ENCODE results near the gene STAB1.
"Not testable (repeated sequence)": the region's sequence is repeated elsewhere in the genome, so short reads cannot be mapped to it uniquely, and the experiment has no call there.

STAB1 gene

GRCh38 chr3:52521488-52521824 is 26.3 kb downstream of the STAB1 start:
- Histone ChIP-seq H3K27ac (ENCODE audit: low read depth, low read length, severe bottlenecking) (no peak overlapping the region), H3K4me1 (ENCODE audit: control insufficient read depth, insufficient read depth, low read length, poor library complexity, severe bottlenecking) (no peaks in the 10 kb centered on the region), H3K36me3 (ENCODE audit: control insufficient read depth, insufficient read depth, low read length) (peaks cover 29% of the 10 kb centered on the region), H3K4me3 (ENCODE audit: extremely low read depth, insufficient read depth, low read length, poor library complexity, severe bottlenecking) (no peak overlapping the region), H3K9me3 (ENCODE audit: control insufficient read depth, low read length) (no peaks in the 10 kb centered on the region)
- WGBS, 2 experiments (ENCODE audit: insufficient coverage in 2 of 2), result 91 to 93% methylated on average over 6 of the region's 8 CpGs

DNA sequence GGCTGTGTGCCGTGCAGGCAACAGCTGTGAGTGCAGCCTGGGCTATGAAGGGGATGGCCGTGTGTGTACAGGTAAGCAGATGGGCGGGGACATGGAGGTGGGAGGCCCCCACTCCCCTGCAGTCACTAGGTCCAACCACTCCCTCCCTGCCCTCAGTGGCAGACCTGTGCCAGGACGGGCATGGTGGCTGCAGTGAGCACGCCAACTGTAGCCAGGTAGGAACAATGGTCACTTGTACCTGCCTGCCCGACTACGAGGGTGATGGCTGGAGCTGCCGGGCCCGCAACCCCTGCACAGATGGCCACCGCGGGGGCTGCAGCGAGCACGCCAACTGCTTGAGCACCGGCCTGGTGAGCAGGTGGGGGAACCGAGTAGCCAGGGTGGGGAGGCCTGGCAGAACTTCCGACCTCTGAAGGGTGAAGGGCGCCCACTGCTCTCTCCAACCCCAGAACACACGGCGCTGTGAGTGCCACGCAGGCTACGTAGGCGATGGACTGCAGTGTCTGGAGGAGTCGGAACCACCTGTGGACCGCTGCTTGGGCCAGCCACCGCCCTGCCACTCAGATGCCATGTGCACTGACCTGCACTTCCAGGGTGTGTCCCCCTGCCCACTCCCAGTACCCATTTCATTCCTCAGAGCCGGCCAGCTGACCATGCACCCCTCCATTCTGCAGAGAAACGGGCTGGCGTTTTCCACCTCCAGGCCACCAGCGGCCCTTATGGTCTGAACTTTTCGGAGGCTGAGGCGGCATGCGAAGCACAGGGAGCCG is 26.9 kb downstream of the STAB1 start:
- Histone ChIP-seq H3K27ac (ENCODE audit: low read depth, low read length, severe bottlenecking) (no peak overlapping the region), H3K4me1 (ENCODE audit: control insufficient read depth, insufficient read depth, low read length, poor library complexity, severe bottlenecking) (no peaks in the 10 kb centered on the region), H3K36me3 (ENCODE audit: control insufficient read depth, insufficient read depth, low read length) (peaks cover 34% of the 10 kb centered on the region), H3K4me3 (ENCODE audit: extremely low read depth, insufficient read depth, low read length, poor library complexity, severe bottlenecking) (no peak overlapping the region), H3K9me3 (ENCODE audit: control insufficient read depth, low read length) (no peaks in the 10 kb centered on the region)
- WGBS, 2 experiments (ENCODE audit: insufficient coverage in 2 of 2), result 96 to 98% methylated on average over 29 to 31 of the region's 33 CpGs

- 91 to 94% methylated on average over 13 to 14 of the region's 14 CpGs for WGBS, 2 experiments (ENCODE audit: insufficient coverage in 2 of 2)
- H3K36me3 ChIP-seq (ENCODE audit: control insufficient read depth, insufficient read depth, low read length), result peaks cover 41% of the 10 kb centered on the region
- H3K4me3 ChIP-seq (ENCODE audit: extremely low read depth, insufficient read depth, low read length, poor library complexity, severe bottlenecking), result no peak overlapping the region
Measured at GRCh38 chr3:52522651-52523251, 27.6 kb downstream of the STAB1 start.

GRCh38 chr3:52523386-52524257 is 28.5 kb downstream of the STAB1 start:
- Histone ChIP-seq H3K4me1 (ENCODE audit: control insufficient read depth, insufficient read depth, low read length, poor library complexity, severe bottlenecking) (no peaks in the 10 kb centered on the region), H3K36me3 (ENCODE audit: control insufficient read depth, insufficient read depth, low read length) (peaks cover 50% of the 10 kb centered on the region), H3K4me3 (ENCODE audit: extremely low read depth, insufficient read depth, low read length, poor library complexity, severe bottlenecking) (no peak overlapping the region), H3K9me3 (ENCODE audit: control insufficient read depth, low read length) (no peaks in the 10 kb centered on the region), H3K27ac (ENCODE audit: low read depth, low read length, severe bottlenecking) (no peak overlapping the region)
- WGBS, 2 experiments (ENCODE audit: insufficient coverage in 2 of 2), result 97 to 99% methylated on average over 16 to 23 of the region's 26 CpGs

More at GRCh38 chr3:52522651-52523251, 27.6 kb downstream of the STAB1 start:
- Histone ChIP-seq H3K27ac (ENCODE audit: low read depth, low read length, severe bottlenecking) (no peak overlapping the region), H3K9me3 (ENCODE audit: control insufficient read depth, low read length) (no peaks in the 10 kb centered on the region), H3K4me1 (ENCODE audit: control insufficient read depth, insufficient read depth, low read length, poor library complexity, severe bottlenecking) (no peaks in the 10 kb centered on the region)

- Histone ChIP-seq H3K27ac (ENCODE audit: low read depth, low read length, severe bottlenecking) (no peak overlapping the region), H3K4me3 (ENCODE audit: extremely low read depth, insufficient read depth, low read length, poor library complexity, severe bottlenecking) (no peak overlapping the region), H3K9me3 (ENCODE audit: control insufficient read depth, low read length) (no peaks in the 10 kb centered on the region), H3K36me3 (ENCODE audit: control insufficient read depth, insufficient read depth, low read length) (peaks cover 56% of the 10 kb centered on the region), H3K4me1 (ENCODE audit: control insufficient read depth, insufficient read depth, low read length, poor library complexity, severe bottlenecking) (no peaks in the 10 kb centered on the region)
- 98% methylated on average over 16 to 18 of the region's 18 CpGs for WGBS, 2 experiments (ENCODE audit: insufficient coverage in 2 of 2)
Measured at GRCh38 chr3:52524258-52524751, 29.2 kb downstream of the STAB1 start.

DNA sequence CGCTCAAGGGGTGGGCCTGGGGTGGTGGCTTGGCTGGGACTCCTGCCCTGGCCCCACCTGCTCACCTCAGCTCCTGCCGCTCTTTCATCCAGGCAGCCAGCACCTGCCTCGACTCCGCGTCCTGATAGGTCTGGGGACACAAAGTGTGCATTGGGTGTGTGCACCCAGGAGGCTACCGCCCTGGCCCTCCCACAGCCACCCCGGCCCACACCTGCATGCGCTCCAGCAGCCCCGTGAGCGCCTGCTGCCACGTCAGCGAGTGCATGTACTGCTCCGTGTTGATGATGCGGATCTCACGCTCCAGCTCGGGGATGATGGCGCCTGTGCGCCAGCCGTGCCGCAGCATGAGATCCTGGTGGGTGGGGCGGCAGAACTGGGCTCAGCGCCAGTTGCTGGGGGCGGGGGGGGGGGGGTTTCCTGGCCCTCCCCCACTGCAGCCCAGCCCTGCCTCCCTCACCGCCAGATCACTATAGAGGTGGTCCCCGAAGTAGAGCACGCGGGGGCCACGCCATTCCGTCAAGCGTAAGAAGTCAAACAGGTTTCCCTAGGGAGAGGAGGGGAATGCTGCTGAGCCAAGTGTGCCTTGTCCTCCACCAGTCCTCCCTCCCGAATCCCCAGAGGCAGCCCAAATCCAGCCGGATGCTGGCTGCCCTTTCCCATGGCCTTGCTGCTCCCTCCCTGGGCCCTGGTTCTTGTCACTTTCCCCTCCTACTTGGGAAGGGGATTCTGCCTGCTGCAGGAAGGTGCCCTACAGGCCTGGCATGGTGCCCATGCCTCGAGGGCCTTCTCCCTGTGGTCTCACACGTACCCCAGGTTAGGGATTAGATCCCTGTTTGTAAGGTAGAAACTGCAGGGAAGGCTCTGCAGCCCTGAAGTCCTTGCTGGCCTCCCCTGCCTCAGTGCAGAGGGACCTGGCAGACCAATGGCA is 29.9 kb downstream of the STAB1 start:
- no peaks in the 10 kb centered on the region for H3K4me1 ChIP-seq (ENCODE audit: control insufficient read depth, insufficient read depth, low read length, poor library complexity, severe bottlenecking)
- peaks cover 64% of the 10 kb centered on the region for H3K36me3 ChIP-seq (ENCODE audit: control insufficient read depth, insufficient read depth, low read length)
- no peak overlapping the region for H3K27ac ChIP-seq (ENCODE audit: low read depth, low read length, severe bottlenecking)
- no peak overlapping the region for H3K4me3 ChIP-seq (ENCODE audit: extremely low read depth, insufficient read depth, low read length, poor library complexity, severe bottlenecking)
- no peaks in the 10 kb centered on the region for H3K9me3 ChIP-seq (ENCODE audit: control insufficient read depth, low read length)
- 95 to 97% methylated on average over 22 to 29 of the region's 34 CpGs for WGBS, 2 experiments (ENCODE audit: insufficient coverage in 2 of 2)

DNA sequence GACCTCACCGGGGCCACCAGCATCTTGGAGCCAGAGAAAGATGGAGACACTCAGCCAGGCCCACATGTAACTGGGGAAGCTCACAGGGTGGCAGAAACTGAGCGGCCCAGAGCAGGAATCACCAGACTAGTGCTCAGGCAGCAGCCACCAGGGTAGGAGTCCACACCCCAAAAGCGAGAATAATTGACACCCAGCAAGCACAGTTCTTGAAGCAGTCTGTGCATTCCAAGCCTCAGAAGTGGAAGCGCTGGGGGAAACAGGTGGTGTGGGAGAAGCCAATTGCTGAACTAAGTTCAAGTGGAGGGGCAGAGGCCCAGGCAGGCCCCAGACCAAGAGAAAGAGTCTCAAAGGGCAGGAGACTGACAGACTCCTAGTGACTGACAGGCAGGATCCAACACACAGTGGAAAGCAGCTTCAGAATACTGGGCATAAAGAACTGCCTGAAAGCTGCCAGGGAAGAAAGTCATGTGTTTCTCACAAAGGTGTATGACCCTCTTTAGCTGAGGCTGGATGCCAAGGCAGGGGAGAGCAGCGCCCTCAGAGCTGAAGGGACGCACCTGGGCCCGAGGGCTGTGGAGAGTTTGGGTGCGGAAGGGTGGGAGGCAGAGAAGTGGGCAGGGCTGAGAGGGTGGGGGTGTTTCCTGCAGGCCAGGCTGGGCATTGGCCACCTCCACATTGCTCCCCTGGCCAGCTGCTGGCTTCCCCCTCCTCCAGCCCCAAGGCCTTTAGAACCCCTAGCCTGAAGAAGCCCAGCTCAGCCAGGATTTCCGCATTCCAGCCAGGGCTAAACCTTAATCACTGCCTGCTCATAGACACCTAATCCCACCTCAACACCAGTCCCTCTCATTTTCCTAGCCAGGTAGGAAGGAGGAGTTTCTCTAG is 30.8 kb downstream of the STAB1 start:
- H3K4me1 ChIP-seq (ENCODE audit: control insufficient read depth, insufficient read depth, low read length, poor library complexity, severe bottlenecking), result no peaks in the 10 kb centered on the region
- H3K27ac ChIP-seq (ENCODE audit: low read depth, low read length, severe bottlenecking), result peak overlapping the region; percentile 45
- no peak overlapping the region for H3K4me3 ChIP-seq (ENCODE audit: extremely low read depth, insufficient read depth, low read length, poor library complexity, severe bottlenecking)
- no peaks in the 10 kb centered on the region for H3K9me3 ChIP-seq (ENCODE audit: control insufficient read depth, low read length)
- 89 to 90% methylated on average over 4 to 8 of the region's 9 CpGs for WGBS, 2 experiments (ENCODE audit: insufficient coverage in 2 of 2)
- H3K36me3 ChIP-seq (ENCODE audit: control insufficient read depth, insufficient read depth, low read length), result peaks cover 67% of the 10 kb centered on the region

DNA sequence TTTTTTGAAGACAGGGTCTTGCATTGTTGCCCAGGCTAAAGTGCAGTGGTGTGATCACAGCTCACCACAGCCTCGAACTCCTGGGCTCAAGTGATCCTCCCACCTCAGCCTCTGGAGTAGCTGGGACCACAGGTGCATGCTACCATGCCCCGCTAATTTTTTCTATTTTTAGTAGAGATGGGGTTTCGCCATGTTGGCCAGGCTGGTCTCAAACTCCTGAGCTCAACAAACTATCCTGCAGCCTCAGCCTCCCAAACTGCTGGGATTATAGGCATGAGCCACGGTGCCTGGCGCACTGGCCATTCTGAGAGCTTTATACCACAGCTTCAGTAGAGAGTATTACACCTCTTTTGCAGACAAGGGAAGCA is 31.5 kb downstream of the STAB1 start:
- WGBS, 2 experiments (ENCODE audit: insufficient coverage in 2 of 2), result 98 to 100% methylated on average over 4 of the region's 5 CpGs
- H3K36me3 ChIP-seq (ENCODE audit: control insufficient read depth, insufficient read depth, low read length), result peaks cover 67% of the 10 kb centered on the region
- H3K9me3 ChIP-seq (ENCODE audit: control insufficient read depth, low read length), result not testable (repeated sequence)

GRCh38 chr3:52527039-52527731 is 32.0 kb downstream of the STAB1 start:
- H3K36me3 ChIP-seq (ENCODE audit: control insufficient read depth, insufficient read depth, low read length), result peaks cover 67% of the 10 kb centered on the region
- WGBS, 2 experiments (ENCODE audit: insufficient coverage in 2 of 2), result 91 to 95% methylated on average over 8 to 9 of the region's 14 CpGs
- no peak overlapping the region for H3K4me3 ChIP-seq (ENCODE audit: extremely low read depth, insufficient read depth, low read length, poor library complexity, severe bottlenecking)
- H3K4me1 ChIP-seq (ENCODE audit: control insufficient read depth, insufficient read depth, low read length, poor library complexity, severe bottlenecking), result peaks cover 4% of the 10 kb centered on the region
- no peaks in the 10 kb centered on the region for H3K9me3 ChIP-seq (ENCODE audit: control insufficient read depth, low read length)
- H3K27ac ChIP-seq (ENCODE audit: low read depth, low read length, severe bottlenecking), result peak overlapping the region; percentile 45

More for the DNA sequence above, 31.5 kb downstream of the STAB1 start:
- H3K4me1 ChIP-seq (ENCODE audit: control insufficient read depth, insufficient read depth, low read length, poor library complexity, severe bottlenecking); H3K4me3 ChIP-seq (ENCODE audit: extremely low read depth, insufficient read depth, low read length, poor library complexity, severe bottlenecking): not testable (repeated sequence)
- peak overlapping the region; percentile 45 for H3K27ac ChIP-seq (ENCODE audit: low read depth, low read length, severe bottlenecking)

Measured in mesodermal cell (in vitro differentiated cells).